ENCODE data around the gene GPR27. TPM values are rescaled to one million over a fixed set of nuclear protein-coding genes. Genes with fewer than 3 reads are reported as not detected.

Gene GPR27
- total RNA-seq, 1 experiment from 2014 or later: not detected

DNA sequence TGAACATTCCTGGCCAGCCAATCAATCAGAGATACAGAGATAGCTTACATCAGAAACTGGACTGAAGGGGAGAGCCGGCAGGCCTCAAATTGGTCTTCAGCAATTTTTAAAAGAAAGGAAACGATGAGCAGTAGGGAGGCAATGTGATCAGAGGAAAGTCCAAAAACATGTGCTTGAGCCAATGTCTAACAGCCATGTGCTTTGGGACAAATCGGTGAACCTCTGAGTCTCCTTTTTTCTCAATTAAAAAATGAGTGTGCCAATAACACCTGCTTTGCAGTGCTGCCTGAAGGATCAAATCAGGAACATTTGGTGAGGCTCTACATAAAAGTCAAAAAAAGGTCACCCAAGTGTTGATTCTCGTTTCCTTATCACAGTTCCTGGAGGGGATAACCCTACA is 21.0 kb upstream of the GPR27 start:
- no peak for DNase-seq (ENCODE audit: low read depth)

DNA sequence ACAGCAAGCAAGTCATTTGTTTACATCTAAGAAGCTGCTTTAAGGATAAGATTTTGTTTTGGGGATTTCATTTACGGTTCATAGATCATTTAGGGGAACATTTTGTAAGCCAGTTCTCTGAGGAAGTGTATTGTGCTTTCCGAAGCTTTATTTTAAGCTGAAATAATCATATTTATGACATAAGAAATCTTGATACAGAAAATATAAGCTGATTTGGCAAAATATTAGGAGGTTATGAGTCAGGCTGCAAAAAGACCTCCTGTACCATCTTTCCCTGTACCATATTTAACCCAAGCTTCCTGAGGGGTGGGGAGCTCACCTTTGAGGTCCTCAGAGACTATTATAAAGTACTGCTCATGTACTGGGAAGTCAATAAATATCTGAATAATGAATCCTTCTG is 20.3 kb upstream of the GPR27 start:
- DNase-seq (ENCODE audit: low read depth): no peak

DNA sequence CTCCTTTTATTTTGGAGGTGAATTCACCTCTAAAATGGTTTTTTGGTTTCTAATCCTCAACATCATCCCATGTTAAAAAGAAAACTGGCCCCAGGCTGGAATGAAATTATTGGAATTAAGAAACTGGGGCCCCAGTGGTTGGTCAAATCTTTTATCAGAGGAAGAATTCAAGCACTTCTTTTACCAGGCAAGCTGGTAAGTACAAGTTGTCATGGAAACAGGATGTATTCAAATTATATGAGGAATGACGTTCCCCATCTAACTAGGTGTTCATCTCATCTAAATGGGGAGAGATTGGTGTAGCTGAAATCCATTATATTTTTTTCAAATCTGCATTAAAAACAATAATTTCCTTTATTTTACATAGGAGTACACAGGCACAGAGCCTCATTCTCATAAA is 18.8 kb upstream of the GPR27 start:
- DNase-seq (ENCODE audit: low read depth): no peak

DNA sequence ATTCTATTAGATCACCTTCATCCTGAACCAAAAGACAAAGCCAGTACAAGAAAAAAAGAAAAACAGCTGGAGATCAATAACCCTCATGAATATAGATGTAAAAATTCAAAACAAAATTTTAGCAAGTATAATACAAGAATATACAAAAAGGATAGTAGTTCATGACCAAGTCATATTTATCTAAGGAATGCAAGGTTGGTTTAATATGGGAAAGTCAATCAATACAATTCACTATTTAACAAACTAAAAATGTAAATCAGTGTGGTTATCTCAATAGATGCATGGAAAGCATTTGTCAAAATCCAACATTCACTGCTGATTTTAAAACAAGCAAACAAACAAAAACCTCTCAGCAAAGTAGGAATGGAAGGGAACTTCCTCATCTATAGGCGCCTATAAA is 11.0 kb upstream of the GPR27 start:
- DNase-seq (ENCODE audit: low read depth): no peak

DNA sequence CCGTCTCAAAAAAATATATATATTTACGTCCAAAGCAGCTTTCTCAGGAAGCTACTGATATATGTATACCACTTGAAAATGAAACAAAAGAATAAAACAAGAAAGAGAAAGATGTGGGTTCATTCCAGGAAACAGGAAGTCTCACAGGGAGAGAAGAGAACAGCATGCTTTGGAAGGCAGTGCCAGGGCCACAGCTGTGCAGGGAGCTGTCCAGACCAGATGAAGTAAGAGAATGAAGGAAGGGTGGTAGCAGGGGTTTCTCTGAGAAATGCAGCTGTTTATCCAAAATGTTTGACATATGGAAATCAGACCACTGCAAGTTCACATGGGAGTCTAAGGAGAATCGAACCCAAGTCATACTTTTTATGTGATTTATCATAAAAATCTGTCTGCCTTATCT is 8.9 kb upstream of the GPR27 start:
- no peak for DNase-seq (ENCODE audit: low read depth)

DNA sequence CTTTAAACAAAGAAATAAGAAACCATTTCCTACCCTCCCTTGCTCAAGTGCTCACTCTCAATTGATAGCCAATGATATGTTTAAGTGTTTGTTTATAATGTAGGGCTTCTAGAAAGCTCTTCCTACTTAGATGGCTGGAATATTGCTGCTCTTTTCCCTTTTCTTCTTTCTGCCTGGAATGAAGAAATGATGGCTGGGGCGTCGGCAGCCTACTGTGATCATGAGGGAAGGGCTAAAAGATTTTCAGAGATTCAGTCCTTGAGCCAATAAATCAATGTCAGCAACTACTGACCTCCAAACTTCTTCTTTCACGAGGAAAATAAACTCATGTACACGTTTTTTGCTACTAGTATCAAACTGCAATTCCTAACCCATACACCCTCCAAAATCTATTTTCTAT is 2.1 kb upstream of the GPR27 start:
- DNase-seq (ENCODE audit: low read depth): no peak

DNA sequence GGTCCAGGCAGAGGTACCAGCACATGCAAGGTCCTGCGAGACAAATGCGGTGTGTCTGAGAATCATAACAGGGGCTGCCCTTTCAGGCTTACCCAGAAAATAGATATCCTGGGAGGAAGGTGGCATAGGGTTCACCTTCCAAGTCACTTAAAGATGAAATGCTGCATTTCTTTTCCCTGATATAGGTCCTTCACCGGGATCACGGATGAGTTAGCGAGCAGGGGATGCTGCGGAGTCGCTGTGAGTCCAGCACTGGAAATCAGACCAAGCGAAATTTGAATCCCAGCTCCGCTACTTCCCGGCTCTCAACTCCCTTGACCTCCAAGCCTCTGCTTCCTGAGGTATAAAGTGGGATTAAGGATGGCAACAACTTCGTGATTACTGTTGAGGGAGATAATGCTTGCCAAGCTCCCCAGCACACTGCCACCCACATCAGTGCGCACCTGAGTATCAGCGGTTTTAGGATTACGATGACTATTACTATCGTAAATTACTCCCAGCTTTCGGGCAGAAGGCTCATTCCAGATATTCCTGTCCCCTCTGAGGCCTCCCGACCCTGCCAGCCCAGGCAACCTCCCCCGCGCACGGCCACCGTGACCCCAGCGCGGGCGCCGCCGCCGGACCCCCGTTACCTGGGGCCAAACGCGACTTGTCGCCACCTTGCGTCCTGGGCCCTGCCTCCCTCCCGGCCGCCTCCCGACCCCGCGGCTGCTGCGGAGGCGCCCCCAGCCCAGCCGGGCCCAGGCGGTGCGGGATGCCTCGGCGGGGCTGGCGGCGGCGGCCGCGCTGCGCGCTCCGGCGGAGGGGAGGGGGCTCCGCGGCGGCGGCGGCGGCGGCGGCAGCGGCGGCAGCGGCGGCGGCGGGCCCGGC is 589 bp upstream of the GPR27 start:
- no peak for DNase-seq (ENCODE audit: low read depth)

DNA sequence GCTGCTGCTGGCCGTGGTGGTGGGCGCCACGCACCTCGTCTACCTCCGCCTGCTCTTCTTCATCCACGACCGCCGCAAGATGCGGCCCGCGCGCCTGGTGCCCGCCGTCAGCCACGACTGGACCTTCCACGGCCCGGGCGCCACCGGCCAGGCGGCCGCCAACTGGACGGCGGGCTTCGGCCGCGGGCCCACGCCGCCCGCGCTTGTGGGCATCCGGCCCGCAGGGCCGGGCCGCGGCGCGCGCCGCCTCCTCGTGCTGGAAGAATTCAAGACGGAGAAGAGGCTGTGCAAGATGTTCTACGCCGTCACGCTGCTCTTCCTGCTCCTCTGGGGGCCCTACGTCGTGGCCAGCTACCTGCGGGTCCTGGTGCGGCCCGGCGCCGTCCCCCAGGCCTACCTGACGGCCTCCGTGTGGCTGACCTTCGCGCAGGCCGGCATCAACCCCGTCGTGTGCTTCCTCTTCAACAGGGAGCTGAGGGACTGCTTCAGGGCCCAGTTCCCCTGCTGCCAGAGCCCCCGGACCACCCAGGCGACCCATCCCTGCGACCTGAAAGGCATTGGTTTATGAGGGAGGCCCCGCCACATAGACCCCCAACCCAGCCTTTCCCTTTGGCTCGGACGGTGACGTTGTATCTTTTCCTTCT is 1.1 kb downstream of the GPR27 start:
- DNase-seq (ENCODE audit: low read depth): no peak

DNA sequence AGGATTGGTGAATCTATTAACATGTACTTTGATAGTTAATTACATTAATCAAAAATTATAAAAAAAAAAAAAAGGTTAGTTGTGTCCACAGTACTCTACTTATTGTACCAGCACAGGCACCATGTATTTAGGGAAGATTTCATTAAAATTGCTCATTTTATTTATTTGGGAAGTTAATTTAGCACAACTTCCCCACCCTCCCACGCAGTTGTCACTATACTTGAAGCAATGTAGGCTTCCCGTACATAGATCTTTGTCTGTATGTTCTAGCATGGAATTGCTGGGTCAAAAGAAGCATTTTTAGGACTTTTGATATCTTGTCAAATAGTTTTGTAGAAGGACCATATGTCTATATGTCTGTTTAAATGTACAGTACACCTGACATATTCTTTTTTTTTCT is 4.4 kb downstream of the GPR27 start:
- no peak for DNase-seq (ENCODE audit: low read depth)

DNA sequence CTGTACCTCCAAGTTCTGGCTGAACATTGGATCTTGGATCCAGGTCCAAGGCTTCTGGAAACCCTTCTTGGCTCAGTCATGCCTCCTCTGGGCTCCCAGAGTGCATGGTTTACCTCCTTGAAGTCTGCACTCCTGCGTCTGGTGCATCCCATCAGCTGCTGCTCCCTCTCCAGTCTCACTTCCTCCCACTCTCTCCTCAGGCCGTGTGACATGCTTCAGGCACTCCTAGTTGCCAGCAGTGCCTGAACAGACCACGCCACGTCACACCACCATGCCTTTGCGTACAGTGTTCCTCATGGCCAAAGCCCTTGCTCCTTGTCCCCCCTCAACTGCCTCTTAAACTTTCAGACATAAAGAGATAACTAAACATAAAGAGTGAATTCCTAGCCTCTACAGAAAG is 5.7 kb downstream of the GPR27 start:
- DNase-seq (ENCODE audit: low read depth): no peak

DNA sequence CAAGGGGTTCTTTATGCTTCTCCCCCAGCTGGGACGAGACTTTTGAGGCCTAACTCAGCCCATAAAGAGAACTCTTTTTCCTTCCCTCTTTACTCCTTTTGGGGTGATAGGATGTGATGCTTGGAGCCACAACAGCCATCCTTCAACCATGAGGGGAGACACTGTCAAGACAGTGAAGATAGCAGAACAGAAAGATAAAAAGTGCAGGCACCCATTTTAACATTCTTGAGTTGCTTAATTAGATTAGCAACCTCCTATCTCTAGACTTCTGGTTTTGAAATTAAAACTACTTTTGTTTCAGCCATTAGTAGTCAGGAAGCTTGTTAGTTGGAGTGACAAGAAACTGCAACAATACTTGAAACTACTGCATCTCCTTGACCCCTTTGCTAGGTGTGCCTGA is 6.5 kb downstream of the GPR27 start:
- DNase-seq (ENCODE audit: low read depth): no peak

DNA sequence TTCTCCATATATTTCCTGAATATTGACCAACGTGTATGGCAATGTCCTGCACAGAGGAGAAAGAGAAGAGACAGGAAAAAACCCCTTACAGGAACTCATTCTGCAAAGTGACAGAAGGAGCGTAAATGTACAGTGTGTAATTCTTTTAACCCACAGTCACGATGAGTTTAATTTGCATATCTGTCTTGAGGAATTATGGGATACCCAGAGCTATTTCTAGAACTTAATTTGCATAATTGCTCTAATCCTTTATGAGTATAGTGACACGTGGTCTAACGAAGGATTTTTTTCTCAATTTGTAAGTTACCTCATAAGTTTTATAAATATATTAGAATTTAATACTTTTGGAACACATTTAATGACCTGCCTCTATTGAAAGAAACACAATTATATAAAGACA is 9.8 kb downstream of the GPR27 start:
- no peak for DNase-seq (ENCODE audit: low read depth)

DNA sequence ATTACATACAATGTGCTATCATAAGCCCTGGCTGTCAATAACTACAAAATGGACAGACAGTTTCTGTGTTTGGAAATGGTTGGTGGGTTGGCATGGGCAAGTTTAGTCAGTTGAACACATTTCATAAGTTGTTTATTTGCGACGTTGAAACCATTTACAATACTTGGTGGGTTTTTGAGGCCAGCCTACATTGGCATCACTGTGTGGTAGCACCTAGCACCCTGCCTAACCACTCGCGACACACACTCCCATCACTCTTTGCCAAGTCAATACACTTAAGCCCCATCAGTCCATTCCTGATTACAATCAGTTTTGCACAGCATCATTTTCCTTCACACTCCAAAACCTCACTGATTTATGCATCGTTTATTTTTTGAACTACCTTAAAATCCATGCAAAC is 17.5 kb downstream of the GPR27 start:
- no peak for DNase-seq (ENCODE audit: low read depth)

DNA sequence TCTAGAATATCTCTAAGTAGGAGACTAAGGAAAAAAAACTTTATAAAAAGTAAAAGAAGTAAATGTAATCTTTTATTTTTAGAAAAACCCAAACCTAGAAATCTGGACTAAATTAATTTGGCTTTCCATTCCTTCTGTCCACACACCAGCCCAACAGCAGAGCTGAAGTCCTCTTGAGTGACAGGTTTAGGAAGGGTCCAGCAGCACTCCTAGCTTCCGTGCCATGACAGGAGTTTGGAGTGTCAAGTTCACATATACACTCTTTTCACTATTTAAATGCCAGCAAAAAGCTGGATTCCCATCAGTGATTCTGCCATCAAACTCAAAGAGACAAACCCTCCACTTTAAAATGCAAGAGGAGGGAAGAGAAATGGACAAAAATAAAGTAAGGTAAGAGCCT is 18.2 kb downstream of the GPR27 start:
- no peak for DNase-seq (ENCODE audit: low read depth)

DNA sequence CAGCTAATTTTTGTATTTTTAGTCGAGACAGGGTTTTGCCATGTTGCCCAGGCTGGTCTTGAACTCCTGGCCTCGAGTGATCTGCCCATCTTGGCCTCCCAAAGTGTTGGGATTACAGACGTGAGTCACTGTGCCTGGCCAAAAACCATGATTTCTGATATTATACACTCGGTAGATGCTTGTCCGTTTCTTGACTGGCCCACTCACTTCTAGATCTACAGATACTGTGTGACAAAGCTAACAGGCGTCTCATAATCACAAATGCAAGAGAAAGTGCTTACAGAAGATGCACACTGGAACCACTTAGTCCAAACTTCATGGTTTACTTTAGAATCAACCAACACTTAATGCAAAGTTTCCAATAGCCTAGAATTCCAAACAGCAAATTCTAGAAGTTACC is 22.9 kb downstream of the GPR27 start:
- DNase-seq (ENCODE audit: low read depth): no peak

DNA sequence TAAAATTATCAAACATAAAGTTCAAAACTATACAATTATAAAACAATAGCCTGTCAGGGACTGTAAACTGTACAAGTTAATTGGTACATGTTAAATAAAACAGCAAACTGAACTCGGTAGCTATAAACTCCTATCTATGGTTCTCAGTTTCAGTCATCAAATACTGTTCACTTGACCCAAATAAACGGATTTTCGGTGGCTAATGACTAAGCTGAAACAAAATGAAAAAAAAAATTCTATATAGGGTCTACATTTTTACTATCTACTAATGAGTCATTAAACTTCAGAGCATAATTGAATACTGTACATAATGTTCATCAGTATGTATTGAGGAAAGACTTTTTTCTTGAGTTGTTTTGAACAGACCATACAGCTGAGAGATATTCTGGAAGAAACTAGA is 24.7 kb downstream of the GPR27 start:
- DNase-seq (ENCODE audit: low read depth): no peak

DNA sequence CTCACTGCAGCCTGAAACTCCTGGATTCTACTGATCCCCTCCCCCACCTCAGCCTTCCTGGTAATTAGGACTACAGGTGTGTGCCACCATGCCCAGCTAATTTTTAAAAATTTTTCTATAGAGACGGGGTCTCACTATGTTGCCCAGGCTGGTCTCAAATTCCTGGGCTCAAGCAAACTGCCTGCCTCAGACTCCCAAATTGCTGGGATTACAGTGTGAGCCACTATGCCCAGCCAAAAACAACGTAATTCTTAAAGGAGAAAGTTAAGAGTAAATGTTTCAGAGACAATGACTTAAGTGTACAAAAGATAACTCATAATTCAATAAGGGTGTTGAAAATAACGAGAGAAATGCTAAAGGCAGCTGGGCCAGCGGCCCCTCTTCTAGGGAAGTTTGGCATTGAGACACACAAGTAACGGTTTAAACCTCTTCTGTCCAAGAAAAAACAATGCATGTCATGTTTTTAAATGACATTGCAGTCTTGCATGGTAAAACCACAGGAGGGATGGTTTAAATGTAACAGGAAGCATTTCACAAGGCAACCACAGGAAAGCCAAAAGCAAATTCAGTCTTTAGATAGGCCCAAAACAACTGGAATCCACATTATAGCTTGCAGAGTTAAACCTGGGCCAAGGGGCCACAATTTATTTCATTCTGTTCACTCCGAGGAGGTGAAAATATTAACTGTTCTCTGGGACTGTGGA is 26.2 kb downstream of the GPR27 start:
- no peak for DNase-seq (ENCODE audit: low read depth)

DNA sequence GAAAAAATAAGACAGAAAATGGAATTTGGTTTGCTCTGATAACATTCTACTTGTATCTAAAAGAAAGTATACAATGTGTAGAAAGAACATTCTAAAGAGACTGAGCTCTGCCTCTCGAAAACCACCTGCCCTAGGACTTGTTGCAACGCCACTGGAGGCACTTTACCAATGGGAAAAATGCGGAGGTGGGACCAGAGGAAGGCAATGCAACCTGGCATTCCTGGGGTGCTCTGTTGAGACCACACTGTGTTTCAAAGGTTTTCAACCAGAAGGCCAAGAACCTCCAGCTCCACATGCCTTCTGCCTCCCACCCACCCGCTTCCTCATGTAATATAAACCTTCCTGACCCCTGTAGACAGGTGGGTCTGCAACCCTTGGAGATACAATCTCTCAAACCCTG is 26.8 kb downstream of the GPR27 start:
- no peak for DNase-seq (ENCODE audit: low read depth)

DNA sequence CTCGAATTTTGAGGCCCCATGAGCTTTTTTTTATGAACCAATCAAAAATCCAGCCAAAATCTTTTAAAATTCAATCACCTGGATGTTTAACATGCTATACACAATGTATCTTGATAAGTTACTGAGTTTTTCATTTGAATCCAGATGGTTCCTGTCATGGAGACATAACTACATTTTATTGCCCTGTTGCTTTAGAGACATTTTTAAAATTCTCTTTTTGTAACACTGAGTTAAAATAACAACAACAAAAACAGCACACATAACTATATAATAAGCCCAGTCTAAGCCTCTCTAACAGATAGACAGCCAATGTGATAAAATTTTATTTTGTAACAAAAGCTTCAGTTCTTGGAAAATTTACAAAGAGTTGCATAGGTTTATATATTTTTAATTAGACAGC is 29.5 kb downstream of the GPR27 start:
- no peak for DNase-seq (ENCODE audit: low read depth)

DNA sequence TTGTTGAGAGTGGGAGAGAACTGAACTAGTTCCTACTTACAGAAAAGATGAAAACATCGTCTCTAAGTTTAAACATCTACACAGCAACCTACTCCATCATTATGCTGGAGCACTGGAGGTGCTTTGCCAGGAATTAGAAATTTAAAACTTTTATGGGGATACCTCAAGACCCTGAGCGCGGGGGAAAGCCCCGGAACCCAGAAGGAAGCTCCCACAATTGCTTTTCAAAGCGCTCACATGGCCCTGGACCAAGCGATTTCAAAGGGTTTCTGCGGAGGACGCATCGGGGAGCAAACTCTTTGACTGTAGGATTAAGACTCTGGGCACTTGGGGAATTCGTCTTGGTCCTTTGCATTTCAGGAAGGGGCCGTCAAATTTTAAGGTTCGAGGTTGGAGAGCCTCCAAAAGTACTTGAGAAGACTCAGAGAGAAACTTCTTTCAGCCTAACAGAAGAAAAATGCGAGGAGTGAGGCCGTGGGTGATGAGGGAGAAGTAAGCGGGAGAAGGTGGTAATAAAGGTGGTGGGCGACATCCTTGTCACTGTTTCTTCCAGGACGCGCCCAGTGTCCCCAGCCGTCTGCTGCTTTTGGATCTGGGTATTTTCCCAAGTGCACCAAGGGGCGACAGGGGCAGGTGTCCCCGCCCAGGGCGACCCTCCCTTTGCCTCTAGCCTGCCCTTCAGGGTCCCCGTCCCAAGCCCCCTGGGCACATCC is 30.7 kb downstream of the GPR27 start:
- no peak for DNase-seq (ENCODE audit: low read depth)

DNA sequence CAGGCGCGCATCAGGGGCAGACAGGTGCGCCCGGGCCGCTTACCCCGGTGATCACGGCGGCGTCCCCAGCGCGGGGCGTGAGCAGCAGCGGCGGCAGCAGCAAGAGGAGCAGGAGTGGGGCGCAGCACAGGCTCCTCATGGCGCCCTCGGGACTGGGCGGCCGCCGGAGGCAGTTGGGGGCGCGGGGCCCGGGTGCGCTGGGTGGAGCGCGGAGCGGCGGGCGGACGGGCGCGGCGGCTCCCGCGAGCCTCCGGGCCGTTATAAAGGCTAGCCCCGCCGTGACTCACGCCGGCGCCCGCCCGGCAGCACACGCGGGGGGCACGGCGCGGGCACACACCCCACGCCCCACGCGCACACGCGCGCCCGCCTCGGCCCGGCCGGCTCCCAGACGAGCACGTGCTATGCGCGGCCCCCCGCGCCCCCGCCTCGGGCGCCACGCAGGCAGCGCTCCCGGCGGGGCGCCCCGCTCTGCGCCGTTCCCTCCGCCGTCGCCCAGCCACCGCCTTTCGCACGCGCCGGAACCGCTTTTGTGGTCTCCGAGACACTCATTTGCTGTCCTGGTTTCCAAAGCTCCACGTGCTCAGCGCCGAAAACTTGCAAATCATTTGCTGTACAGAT is 31.4 kb downstream of the GPR27 start, which contains the start of gene PROK2:
TSS of gene PROK2 (minus strand) at position 235 of the 618 bp plus-strand sequence. CDS start at position 139, 96 bp downstream.
- no peak for DNase-seq (ENCODE audit: low read depth)

Data from HT1080 (cell line).